ENCODE measurements around the gene EPHA4.

GRCh38 chr2:221518201-221518934 is 53.7 kb downstream of the EPHA4 start:
- no peak for TF ChIP-seq CTCF (IDR thresholded peaks at IDR 0.05; ENCODE audit: insufficient read depth, low read depth, low read length)
- TF ChIP-seq EZH2 (IDR thresholded peaks at IDR 0.05; ENCODE audit: insufficient read depth, low read length): no peak
